Prostate gland (tissue), 2 donors: ENCODE measurements around the gene SLC24A3.

Experiments
- POLR2AphosphoS5 ChIP-seq: sonication (generic); formaldehyde crosslinking; IDR thresholded peaks from one replicate; pipeline ENCODE4 v1.6.1; 2017; ENCODE audit warnings: antibody characterized with exemption
- TF ChIP-seq, protein P1 (sequence below), 4 experiments: fragments of 200-600 bp in 2 of 4; fragments of 450-650 bp in 2 of 4; sonication (generic) in 2 of 4; IDR thresholded peaks; 1 replicate in 3 of 4; 2 replicates in 1 of 4; pipeline ENCODE4 v1.5.1; 2016 to 2019; ENCODE audit warnings: antibody characterized with exemption in 4 of 4, mild to moderate bottlenecking in 2 of 4, moderate library complexity in 2 of 4

DNA sequence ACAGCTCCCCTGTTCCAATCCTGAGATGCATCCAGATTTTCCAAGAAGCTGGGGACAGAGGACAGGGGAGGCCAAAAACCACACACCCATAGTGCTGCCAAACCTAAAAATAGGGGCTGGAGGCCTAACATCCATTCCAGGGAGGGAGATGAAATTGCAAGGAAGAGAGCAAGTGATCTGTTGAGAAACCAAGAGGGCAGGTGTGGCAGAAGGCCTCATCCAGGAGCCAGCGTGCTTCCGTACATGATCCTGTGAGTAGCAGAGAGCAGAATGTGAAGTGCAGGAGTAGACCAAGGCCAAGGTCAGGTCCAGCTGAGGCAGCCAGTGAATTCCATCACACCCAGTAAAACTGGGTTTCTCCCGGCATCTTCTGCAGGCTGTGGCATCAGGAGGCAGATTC is 377.9 kb downstream of the SLC24A3 start:
- TF ChIP-seq, protein P1, sequence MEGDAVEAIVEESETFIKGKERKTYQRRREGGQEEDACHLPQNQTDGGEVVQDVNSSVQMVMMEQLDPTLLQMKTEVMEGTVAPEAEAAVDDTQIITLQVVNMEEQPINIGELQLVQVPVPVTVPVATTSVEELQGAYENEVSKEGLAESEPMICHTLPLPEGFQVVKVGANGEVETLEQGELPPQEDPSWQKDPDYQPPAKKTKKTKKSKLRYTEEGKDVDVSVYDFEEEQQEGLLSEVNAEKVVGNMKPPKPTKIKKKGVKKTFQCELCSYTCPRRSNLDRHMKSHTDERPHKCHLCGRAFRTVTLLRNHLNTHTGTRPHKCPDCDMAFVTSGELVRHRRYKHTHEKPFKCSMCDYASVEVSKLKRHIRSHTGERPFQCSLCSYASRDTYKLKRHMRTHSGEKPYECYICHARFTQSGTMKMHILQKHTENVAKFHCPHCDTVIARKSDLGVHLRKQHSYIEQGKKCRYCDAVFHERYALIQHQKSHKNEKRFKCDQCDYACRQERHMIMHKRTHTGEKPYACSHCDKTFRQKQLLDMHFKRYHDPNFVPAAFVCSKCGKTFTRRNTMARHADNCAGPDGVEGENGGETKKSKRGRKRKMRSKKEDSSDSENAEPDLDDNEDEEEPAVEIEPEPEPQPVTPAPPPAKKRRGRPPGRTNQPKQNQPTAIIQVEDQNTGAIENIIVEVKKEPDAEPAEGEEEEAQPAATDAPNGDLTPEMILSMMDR (IDR thresholded peaks at IDR 0.05): no peak
- no peak for TF ChIP-seq POLR2AphosphoS5
